GM21447 (cell line): Measurements from ENCODE around the gene TTC9B.
"Not testable (repeated sequence)": the region's sequence is repeated elsewhere in the genome, so short reads cannot be mapped to it uniquely, and the experiment has no call there.

Experiments used
- ATAC-seq: cut with Tn5 transposase; IDR thresholded peaks from one replicate; pipeline ENCODE4 v1.9.1; 2021; ENCODE audit not compliant: unreplicated experiment

Gene TTC9B

GRCh38 chr19:40233811-40234389 lies 15.7 kb upstream of the TTC9B start:
- no peak for ATAC-seq

GRCh38 chr19:40232949-40233810 lies 15.0 kb upstream of the TTC9B start:
- no peak for ATAC-seq

- ATAC-seq: no peak
These were observed 14.3 kb upstream of the TTC9B start for GRCh38 chr19:40232479-40232878.

- no peak for ATAC-seq
These were observed 13.6 kb upstream of the TTC9B start for GRCh38 chr19:40231544-40232424.

GRCh38 chr19:40231057-40231456 lies 12.9 kb upstream of the TTC9B start:
- no peak for ATAC-seq

GRCh38 chr19:40229926-40230417 lies 11.8 kb upstream of the TTC9B start:
- ATAC-seq: no peak

GRCh38 chr19:40229484-40229883 lies 11.3 kb upstream of the TTC9B start:
- ATAC-seq: no peak

GRCh38 chr19:40228863-40229262 lies 10.7 kb upstream of the TTC9B start:
- ATAC-seq: no peak

- ATAC-seq: no peak
These were observed 10.2 kb upstream of the TTC9B start for GRCh38 chr19:40228346-40228745.

GRCh38 chr19:40225440-40226305 lies 7.5 kb upstream of the TTC9B start:
- ATAC-seq: no peak

GRCh38 chr19:40224342-40225150 lies 6.4 kb upstream of the TTC9B start:
- ATAC-seq: no peak

- ATAC-seq: no peak
These were observed 5.1 kb upstream of the TTC9B start for GRCh38 chr19:40223135-40223822.

- ATAC-seq: no peak
These were observed 3.9 kb upstream of the TTC9B start for GRCh38 chr19:40221858-40222619.

GRCh38 chr19:40220674-40221073 lies 2.5 kb upstream of the TTC9B start:
- no peak for ATAC-seq

- ATAC-seq: no peak
These were observed 1.6 kb upstream of the TTC9B start for GRCh38 chr19:40219721-40220276.

- not testable (repeated sequence) for ATAC-seq
These were observed 845 bp upstream of the TTC9B start for GRCh38 chr19:40219029-40219428.

- no peak for ATAC-seq
These were observed 965 bp downstream of the TTC9B start for GRCh38 chr19:40217027-40217810.

- ATAC-seq: no peak
These were observed 1.5 kb downstream of the TTC9B start for GRCh38 chr19:40216777-40217026.
